Mucosa of gallbladder (tissue), 1 donor: ENCODE data around the gene B3GALNT1. TPM values are rescaled to one million over a fixed set of nuclear protein-coding genes. Genes with fewer than 3 reads are reported as not detected.

Source experiments
- total RNA-seq: library from RNA; stranded (reverse); gene quantifications from one replicate; pipeline ENCODE4 v1.2.1, GENCODE V29; 2021
- donor health status: DM: no; HTN: no; CAD: no.

Gene B3GALNT1
- total RNA-seq, 1 donor from 2014 or later = 13.4 TPM

Other genes starting within 250 kb of the B3GALNT1 start
- 41.9 TPM for gene NMD3, start 116.0 kb upstream of the B3GALNT1 start, total RNA-seq